DND-41 (cell line): ENCODE results near the gene LHFPL2.

ENCODE experiments used
- CTCF ChIP-seq: IDR thresholded peaks from 2 replicates; pipeline ENCODE4 v1.5.1; 2012; ENCODE audit warnings: borderline replicate concordance, low read length, moderate library complexity, mild to moderate bottlenecking; ENCODE audit not compliant: poor library complexity, severe bottlenecking; ENCODE audit errors: extremely low read depth
- EZH2 ChIP-seq: IDR thresholded peaks from 3 replicates; pipeline ENCODE4 v1.6.1; 2012; ENCODE audit warnings: borderline replicate concordance, low read depth, mild to moderate bottlenecking, moderate library complexity, low read length, inconsistent platforms; ENCODE audit not compliant: severe bottlenecking

GRCh38 chr5:78638973-78639669, 9.5 kb downstream of the LHFPL2 start:
- no peak for TF ChIP-seq EZH2
- no peak for TF ChIP-seq CTCF
